GM21825 (cell line): Measurements from ENCODE around the gene PPP1R18.
"Not testable (repeated sequence)": the region's sequence is repeated elsewhere in the genome, so short reads cannot be mapped to it uniquely, and the experiment has no call there.

Experiments
- ATAC-seq: cut with Tn5 transposase; IDR thresholded peaks from one replicate; pipeline ENCODE4 v1.9.1; 2021; ENCODE audit warnings: mild to moderate bottlenecking, moderate library complexity; ENCODE audit not compliant: unreplicated experiment

The PPP1R18 gene

GRCh38 chr6:30670760-30671527 lies 15.5 kb downstream of the PPP1R18 start:
- no peak for ATAC-seq

GRCh38 chr6:30666300-30666699 lies 20.1 kb downstream of the PPP1R18 start:
- ATAC-seq = not testable (repeated sequence)

GRCh38 chr6:30664994-30665767 lies 21.3 kb downstream of the PPP1R18 start:
- ATAC-seq = no peak

GRCh38 chr6:30657922-30658321 lies 28.5 kb downstream of the PPP1R18 start:
- ATAC-seq = not testable (repeated sequence)

- ATAC-seq = no peak
Measured at GRCh38 chr6:30657454-30657853, 29.0 kb downstream of the PPP1R18 start.

GRCh38 chr6:30656513-30656912 lies 29.9 kb downstream of the PPP1R18 start:
- no peak for ATAC-seq

- ATAC-seq = no peak
Measured at GRCh38 chr6:30655743-30656094, 30.7 kb downstream of the PPP1R18 start.

- no peak for ATAC-seq
Measured at GRCh38 chr6:30654798-30655742, 31.4 kb downstream of the PPP1R18 start.

GRCh38 chr6:30651143-30651542 lies 35.3 kb downstream of the PPP1R18 start:
- no peak for ATAC-seq

- peak; percentile 56 for ATAC-seq
Measured at GRCh38 chr6:30647242-30648116, 39.0 kb downstream of the PPP1R18 start.

GRCh38 chr6:30646450-30647241 lies 39.8 kb downstream of the PPP1R18 start, which contains the start of gene C6orf136:
C6orf136 (plus strand) TSS chr6:30647133; CDS start chr6:30647232, 99 bp downstream.
- ATAC-seq = peak; percentile 41

- ATAC-seq = no peak
Measured at GRCh38 chr6:30645989-30646388, 40.5 kb downstream of the PPP1R18 start.

- ATAC-seq = no peak
Measured at GRCh38 chr6:30644769-30645168, 41.7 kb downstream of the PPP1R18 start.

- ATAC-seq = no peak
Measured at GRCh38 chr6:30643656-30644055, 42.8 kb downstream of the PPP1R18 start.

GRCh38 chr6:30641048-30641447 lies 45.4 kb downstream of the PPP1R18 start:
- ATAC-seq = no peak

- ATAC-seq = no peak
Measured at GRCh38 chr6:30640481-30640880, 46.0 kb downstream of the PPP1R18 start.

- no peak for ATAC-seq
Measured at GRCh38 chr6:30635834-30636233, 50.6 kb downstream of the PPP1R18 start.

GRCh38 chr6:30626484-30627366 lies 59.7 kb downstream of the PPP1R18 start, which contains the start of gene ATAT1:
ATAT1 (plus strand) TSS chr6:30626874.
- ATAC-seq = peak; percentile 82
